VCaP (cell line): ENCODE results near the gene USH2A.

Source experiments
- H3K27ac ChIP-seq: fragments of 450-650 bp; 2 replicates; pipeline ENCODE4 v1.5.1; 2017
- TF ChIP-seq, protein P1 (sequence below): fragments of 450-650 bp; conservative IDR thresholded peaks from 2 replicates; pipeline ENCODE4 v1.5.1; 2017; ENCODE audit warnings: mild to moderate bottlenecking, moderate library complexity

USH2A gene

DNA sequence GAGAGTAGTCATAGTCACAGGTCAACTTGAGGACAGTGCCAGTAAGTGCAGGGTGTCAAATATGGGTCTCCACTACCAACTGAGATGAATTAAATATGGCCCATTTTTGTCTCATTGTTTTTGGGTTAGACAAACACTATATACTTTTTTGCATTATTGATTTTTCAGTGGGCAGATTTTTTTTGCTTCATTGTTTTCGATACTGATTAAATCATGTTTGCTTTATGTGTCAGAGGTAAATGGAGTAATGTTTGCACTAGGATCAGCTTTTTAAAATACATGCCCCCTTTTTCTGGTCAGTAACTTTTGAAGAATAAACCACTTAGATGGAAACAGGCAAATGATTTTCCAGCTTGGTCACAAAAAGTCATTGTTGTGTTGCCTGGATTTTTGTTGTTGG lies 199.0 kb downstream of the USH2A start:
- H3K27ac ChIP-seq, result no peak overlapping the region
- TF ChIP-seq, protein P1, sequence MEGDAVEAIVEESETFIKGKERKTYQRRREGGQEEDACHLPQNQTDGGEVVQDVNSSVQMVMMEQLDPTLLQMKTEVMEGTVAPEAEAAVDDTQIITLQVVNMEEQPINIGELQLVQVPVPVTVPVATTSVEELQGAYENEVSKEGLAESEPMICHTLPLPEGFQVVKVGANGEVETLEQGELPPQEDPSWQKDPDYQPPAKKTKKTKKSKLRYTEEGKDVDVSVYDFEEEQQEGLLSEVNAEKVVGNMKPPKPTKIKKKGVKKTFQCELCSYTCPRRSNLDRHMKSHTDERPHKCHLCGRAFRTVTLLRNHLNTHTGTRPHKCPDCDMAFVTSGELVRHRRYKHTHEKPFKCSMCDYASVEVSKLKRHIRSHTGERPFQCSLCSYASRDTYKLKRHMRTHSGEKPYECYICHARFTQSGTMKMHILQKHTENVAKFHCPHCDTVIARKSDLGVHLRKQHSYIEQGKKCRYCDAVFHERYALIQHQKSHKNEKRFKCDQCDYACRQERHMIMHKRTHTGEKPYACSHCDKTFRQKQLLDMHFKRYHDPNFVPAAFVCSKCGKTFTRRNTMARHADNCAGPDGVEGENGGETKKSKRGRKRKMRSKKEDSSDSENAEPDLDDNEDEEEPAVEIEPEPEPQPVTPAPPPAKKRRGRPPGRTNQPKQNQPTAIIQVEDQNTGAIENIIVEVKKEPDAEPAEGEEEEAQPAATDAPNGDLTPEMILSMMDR, result no peak

DNA sequence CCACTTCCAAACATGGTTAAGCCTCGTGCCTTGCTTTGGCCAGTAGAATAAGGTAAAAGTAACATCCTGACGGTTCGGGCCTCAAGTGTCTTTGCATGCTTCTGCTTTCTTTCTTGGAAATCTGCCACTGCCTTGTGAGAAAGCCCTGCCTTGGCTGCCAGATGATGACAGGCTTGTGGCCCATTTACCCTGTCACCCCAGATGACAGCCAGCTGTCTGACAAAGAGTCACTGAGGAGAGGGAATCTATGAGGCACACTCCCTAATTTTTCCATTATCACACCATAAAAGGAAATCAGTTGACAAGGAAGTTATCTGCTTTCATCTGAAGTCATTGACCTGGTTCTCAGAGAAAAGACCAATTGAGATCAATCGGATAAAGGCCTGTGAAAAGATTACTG lies 199.8 kb downstream of the USH2A start:
- H3K27ac ChIP-seq, result no peak overlapping the region
- TF ChIP-seq, protein P1, result no peak

DNA sequence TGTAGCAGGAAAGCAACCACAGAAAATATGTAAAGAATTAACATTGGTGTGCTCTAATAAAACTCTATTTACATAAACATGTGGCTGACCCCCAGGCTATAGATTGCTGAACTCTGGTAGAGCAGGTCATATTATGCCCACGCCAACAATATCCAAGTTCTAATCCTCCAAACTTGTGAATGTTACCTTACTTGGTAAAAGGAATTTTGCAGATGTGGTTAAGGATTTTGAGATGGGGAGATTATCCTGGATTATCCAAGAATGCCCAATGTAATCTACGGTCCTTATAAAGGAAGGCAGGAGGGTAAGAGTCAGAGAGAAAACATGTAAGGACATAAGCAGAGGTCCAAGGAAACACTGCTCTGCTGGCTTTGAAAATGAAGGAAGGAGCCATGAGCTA lies 201.0 kb downstream of the USH2A start:
- H3K27ac ChIP-seq, result no peak overlapping the region
- TF ChIP-seq, protein P1, result no peak

DNA sequence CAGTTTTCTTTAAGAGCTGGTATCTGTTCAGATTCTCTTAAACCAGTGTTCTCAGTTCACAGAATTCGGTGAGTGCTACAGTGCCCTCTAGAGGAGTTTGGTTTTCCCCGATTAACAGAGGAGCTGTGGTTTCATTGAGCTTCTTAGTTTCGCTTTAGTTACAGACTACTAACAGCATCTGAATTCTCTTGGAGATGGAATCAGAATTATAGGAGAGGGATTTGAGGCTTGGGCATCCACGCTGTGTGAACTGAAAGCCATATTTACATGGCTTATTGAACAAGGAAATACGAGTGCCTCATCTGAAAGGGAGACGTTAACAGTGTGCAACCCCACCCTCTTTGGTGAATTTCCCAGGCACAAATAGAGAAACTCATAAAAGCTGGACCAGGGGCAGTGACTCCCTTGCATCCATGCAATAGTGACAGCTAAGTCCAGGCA lies 202.0 kb downstream of the USH2A start:
- H3K27ac ChIP-seq, result no peak overlapping the region
- TF ChIP-seq, protein P1, result peak; percentile 88

DNA sequence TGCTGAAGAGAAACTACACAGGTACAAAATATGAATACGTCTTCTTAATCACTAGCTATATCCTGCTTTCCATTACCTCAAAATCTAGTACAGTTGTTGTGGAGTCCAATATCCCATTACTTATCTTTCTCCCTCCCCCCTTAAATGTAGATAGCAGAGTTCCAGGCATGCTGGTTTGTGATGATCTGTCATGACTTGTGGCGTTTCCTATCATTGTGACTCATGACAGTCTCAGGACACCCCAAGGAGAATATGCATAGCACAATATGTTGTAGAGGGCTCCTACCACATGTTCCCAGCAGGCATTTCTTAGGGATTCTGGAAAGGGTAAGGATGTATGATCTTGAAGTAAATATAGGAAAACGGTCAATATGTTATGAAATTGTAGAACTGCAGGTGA lies 206.9 kb downstream of the USH2A start:
- TF ChIP-seq, protein P1, result no peak
- H3K27ac ChIP-seq, result no peak overlapping the region

DNA sequence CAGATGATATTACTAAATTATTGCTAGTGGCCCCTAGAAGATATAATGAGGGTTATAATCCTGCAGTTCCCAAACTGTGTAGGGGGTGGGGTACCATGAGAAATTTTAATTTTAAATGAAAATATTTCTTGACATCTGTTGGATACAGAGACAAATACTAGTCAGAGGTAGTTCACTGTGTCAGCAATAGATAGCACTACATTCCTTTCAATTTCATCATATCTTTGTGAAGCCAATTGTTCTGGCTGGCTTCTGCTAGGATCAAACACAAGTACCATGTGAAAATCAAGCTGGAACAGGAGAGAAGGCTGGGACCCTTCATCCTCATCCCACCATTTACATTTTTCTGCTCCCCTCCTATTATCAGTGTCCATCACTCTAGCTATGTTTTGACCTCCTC lies 208.1 kb downstream of the USH2A start:
- no peak overlapping the region for H3K27ac ChIP-seq
- TF ChIP-seq, protein P1, result no peak

DNA sequence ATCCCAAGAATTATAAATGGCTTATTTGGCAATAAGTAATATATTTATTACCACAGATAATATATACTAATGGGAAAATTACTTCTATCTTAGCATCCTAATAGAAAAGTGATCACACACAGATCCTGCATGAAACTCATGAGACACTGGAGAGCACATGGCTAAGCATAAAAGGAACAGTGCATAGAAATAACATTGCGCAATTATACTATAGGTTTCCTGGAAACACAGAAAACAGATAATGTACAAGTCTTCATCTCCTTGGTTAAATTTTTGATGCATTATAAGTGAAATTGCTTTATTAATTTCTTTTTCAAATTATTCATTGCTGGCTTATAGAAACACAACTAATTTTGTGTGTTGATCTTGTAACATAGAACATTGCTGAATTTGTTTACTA lies 210.4 kb downstream of the USH2A start:
- TF ChIP-seq, protein P1, result no peak

DNA sequence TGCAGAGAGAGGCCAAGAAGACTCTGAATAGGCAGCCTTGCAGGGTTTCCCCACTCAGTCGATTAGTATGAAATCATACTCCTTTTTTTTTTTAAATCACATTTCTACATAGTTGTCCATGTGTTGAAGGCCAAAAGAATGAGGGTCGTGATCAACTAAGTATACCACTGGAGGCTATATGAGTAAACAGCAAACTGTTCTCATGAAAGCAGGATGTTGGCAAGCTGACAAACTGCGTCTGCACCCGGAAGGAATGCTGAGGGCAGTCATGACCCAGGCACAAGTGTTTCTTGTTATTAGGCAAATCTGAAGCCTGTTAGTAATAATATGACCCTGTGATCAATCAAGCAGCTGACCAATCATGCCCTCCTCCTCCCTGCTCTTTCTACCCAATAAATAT lies 213.2 kb downstream of the USH2A start:
- H3K27ac ChIP-seq, result no peak overlapping the region

More for the DNA sequence above, 210.4 kb downstream of the USH2A start:
- H3K27ac ChIP-seq, result no peak overlapping the region

More for the DNA sequence above, 213.2 kb downstream of the USH2A start:
- TF ChIP-seq, protein P1, result no peak
